ENCODE results near the gene TAOK2.
"Not testable (repeated sequence)": the region's sequence is repeated elsewhere in the genome, so short reads cannot be mapped to it uniquely, and the experiment has no call there.

Gene TAOK2

DNA sequence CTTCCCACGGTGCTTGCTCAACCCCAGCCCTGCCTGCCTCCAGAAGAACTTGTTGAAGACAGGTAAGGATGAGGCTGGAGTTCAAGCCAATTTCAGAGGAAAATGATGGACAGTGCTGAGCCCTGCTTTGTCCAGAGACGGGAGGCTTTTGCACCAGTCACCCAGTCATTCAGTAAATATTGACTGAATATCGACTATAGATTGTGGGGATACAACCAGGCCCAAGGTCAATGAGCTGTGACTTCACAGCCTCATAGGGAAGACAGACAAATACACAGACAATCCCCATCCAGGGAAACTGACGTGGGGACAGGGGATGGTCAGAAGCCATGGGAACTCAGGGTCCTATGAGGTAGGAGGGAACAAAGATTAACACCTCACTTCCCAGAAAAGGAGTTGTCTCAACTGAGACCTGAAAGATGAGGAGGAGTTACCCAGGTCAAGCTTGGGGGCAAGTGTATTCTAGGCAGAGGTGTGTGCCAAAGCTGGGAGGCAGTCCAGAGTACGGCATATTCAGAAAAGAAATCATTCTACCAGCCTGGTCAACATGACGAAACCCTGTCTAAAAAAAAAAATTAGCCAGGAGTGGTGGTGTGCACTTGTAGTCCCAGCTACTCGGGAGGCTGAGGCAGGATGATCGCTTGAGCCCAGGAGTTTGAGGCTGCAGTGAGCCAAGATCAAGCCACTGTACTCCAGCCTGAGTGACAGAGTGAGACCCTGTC is 43.0 kb downstream of the TAOK2 start:
- in situ Hi-C loops (cut with MboI; ENCODE audit: low sequenced_read_pairs) = loop anchor here (25.0 kb wide), 1 partner anchor 904 kb away; no protein-coding TSS in a partner anchor

DNA sequence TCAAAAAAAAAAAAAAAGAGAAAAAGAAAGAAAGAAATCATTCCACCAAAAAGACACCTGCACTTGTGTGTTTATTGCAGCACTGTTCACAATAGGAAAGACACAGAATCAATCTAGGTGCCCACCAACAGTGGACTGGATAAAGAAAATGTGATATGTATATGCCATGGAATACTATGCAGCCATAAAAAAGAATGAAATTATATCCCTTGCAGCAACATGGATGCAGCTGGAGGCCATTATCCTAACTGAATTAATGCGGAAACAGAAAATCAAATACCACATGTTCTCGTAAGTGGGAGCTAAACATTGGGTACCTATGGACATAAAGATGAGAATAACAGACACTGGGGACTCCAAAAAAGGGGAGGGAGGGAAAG is 43.6 kb downstream of the TAOK2 start:
- in situ Hi-C loops (cut with MboI; ENCODE audit: low sequenced_read_pairs) = loop anchor here (25.0 kb wide), 1 partner anchor 905 kb away; no protein-coding TSS in a partner anchor

DNA sequence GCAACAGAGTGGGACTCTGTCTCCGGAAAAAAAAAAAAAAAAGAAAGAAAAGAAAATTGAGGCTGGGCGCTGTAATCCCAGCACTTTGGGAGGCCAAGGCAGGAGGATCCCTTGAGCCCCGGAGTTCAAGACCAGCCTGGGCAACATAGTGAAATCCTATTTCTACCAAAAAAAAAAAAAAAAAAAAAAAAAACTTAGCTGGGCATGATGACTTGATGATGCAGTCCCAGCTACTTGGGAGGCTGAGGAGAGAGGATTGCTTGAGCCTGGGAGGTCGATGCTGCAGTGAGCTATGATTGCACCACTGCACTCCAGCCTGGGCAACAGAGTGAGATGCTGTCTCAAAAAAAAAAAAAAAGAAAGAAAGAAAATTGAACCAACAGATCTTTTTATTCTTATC is 44.3 kb downstream of the TAOK2 start:
- in situ Hi-C loops (cut with MboI; ENCODE audit: low sequenced_read_pairs) = loop anchor here (25.0 kb wide), 1 partner anchor 906 kb away; no protein-coding TSS in a partner anchor

DNA sequence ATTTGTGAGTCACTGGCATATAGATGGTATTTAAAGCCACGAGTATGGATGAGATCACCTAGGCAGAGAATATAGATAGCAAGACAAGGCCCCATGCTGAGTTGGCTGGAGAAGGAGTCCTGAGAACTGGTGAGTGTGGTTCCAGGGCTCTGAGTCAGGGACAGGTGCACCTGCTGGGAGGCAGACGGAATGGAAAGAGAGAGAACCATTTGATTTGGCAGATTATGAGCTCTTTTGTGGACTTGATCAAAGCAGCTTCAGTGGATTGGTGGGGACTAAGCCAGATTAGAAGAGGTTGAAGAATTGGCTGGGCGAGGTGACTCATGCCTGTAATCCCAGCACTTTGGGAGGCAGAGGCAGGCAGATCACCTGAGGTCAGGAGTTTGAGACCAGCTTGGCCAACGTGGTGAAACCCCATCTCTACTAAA is 45.1 kb downstream of the TAOK2 start:
- in situ Hi-C loops (cut with MboI; ENCODE audit: low sequenced_read_pairs) = loop anchor here (25.0 kb wide), 1 partner anchor 906 kb away; no protein-coding TSS in a partner anchor

DNA sequence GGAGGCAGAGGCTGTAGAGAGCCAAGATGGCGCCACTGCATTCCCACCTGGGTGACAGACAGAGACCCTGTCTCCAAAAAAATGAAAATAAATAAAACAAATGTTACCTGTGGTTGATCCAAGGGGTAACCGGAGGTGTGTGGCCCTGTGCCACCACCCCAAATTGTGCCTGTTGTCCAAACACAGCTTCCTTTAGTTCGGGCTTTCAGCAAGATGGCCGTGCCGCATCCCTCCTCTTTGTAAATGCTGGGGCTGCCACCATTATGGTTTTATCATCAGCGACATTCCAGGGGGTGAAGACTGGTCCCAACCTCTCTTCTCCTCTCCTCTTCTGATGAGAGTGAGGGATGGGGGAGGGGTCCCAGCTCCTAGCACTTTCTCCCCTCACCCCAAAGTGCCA is 49.2 kb downstream of the TAOK2 start, which contains the start of gene C16orf92:
C16orf92 (plus strand) TSS at position 312 of the 400 bp plus-strand sequence. CDS start 143 bp downstream, outside the sequence.
- in situ Hi-C loops (cut with MboI; ENCODE audit: low sequenced_read_pairs) = loop anchor here (10.0 to 25.0 kb wide), 2 partner anchors 318 to 911 kb away; no protein-coding TSS in a partner anchor

DNA sequence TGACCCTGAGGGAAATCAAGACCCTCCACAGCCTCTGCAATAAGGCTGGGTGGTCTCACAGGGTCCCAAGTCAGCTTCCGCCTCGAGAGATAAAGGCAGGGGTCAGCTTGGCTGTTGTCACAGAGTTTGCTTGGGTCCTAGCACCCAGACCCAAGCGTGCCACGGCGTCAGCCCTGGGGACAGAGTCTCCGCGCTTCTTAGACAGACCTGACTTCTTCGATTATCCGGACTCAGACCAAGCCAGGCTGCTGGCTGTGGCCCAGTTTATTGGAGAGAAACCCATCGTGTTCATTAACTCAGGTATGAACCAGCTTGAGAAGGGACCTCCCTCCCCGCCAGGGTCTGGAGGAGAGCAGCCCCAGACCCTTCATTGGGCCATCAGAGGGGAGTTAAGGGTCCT is 49.9 kb downstream of the TAOK2 start:
- in situ Hi-C loops (cut with MboI; ENCODE audit: low sequenced_read_pairs) = loop anchor here (10.0 to 25.0 kb wide), 2 partner anchors 319 to 911 kb away; no protein-coding TSS in a partner anchor

DNA sequence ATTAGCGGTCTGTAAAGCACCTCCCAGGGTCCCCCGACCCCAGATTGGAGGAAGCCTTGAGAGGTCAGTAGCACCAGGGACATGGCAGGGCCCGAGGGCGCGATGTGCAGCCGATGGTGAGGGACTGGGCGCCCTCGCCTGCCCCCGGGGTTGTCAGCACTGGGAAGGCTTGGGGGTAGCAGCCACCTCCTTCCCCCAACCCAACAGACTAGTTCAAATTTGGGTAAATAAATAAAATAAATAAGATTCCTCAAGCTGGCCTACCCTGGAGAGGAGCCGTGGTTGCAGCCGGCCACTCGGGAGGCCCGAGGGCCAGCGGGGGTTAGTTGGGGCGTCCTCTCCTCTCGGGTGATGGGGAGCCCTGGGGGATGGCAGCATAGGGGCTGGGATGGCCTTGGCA is 50.8 kb downstream of the TAOK2 start:
- in situ Hi-C loops (cut with MboI; ENCODE audit: low sequenced_read_pairs) = loop anchor here (10.0 to 25.0 kb wide), 2 partner anchors 320 to 912 kb away; no protein-coding TSS in a partner anchor

DNA sequence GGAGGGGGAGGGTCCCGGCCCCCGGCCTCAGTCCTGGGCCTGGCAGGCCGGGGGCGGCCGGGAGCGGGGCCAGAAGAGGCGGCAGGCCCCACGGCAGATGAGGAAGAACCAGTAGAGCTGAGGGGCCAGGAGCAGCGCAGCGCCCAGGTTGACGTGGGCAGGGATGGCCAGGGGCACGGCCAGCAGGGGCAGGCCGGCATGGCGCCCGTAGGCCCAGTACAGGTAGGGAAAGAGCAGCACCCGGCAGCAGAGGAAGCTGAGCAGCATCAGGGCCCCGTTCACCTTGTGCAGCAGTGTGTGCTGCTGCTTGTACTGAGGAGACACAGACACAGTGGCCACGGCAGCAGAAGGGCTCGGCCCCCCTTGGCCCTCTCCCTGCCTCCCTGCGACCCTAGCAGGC is 51.5 kb downstream of the TAOK2 start:
- in situ Hi-C loops (cut with MboI; ENCODE audit: low sequenced_read_pairs) = loop anchor here (10.0 kb wide), 1 partner anchor 320 kb away; no protein-coding TSS in a partner anchor

DNA sequence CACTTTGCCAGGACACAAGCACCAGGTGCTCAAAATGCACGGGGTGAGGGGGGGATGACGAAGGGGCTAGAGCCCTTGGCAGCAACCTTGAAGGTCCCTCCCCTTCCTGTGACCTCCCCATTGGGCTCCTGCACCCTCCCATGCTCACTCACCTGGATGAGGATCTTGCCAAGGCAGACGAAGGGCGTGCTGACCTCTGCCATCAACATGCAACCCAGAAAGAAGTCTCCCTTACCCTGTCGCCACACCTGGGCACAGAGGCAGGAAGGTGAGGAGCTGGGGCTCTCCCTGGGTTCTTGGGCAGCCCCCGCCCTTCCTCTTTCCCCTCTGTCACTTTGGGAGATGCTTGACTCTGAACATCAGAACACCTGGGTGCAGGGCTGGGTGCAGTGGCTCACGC is 51.9 kb downstream of the TAOK2 start:
- in situ Hi-C loops (cut with MboI; ENCODE audit: low sequenced_read_pairs) = loop anchor here (10.0 kb wide), 1 partner anchor 321 kb away; no protein-coding TSS in a partner anchor

DNA sequence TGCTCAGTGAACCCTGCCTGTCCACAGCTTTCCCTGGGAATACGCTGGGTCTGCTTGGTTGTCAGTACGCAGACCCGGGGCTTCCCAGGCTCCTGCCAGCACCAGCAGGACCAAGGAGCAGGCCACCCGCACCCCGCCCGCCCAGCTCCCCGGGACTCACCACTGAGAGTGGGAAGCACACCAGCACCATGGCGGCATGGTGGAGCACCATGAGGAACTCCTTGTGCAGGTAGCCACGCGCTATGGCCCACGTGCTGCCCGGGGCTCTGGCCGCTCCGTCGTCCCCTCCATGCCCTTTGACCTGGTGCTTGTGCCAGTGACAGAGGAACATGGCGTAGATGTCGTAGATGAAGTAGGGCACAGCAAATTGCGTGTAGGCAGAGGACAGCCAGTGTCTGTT is 52.8 kb downstream of the TAOK2 start:
- in situ Hi-C loops (cut with MboI; ENCODE audit: low sequenced_read_pairs) = loop anchor here (10.0 kb wide), 1 partner anchor 322 kb away; no protein-coding TSS in a partner anchor

DNA sequence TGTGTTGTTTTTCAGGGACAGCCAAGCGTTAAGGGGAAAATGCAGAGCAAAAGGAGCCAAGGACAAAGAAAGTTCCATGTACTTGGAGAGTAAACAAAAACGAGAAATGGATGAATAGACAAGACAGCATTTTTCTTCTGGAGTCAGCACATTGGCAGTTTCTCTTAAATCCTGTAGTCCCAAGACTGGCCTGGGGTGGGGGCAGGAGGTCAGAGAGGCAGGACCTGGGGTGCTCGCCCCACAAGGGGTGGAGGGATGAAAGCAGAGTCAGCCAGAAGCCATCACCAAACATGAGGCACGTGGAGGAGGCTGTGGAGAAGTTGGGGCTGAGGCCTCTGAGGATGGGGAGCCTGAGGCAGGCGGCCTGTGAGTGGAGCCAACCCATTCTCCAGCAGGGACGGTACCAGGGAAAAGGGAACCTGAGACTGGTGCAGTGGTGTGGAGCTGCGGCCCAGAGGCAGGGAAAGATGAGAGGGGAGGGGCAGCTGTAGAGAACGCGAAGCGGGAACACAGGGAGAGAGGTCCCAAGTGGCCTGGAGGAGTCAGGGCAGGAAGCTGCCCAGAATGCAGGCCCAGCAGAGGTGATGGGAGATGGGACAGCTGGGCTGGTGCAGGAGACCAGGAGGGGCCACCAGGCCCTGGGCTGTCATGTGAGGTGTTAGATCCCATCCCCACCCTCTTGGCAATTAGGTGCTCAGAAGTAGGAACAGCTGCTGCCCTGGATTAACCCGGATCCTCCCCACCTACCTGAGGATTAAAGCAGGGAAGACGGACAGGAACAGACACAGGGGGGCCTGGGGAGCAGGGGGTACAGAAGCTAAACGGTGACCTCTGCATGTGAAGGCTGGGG is 54.1 kb downstream of the TAOK2 start:
- in situ Hi-C loops (cut with MboI; ENCODE audit: low sequenced_read_pairs) = loop anchor here (10.0 kb wide), 1 partner anchor 323 kb away; no protein-coding TSS in a partner anchor

DNA sequence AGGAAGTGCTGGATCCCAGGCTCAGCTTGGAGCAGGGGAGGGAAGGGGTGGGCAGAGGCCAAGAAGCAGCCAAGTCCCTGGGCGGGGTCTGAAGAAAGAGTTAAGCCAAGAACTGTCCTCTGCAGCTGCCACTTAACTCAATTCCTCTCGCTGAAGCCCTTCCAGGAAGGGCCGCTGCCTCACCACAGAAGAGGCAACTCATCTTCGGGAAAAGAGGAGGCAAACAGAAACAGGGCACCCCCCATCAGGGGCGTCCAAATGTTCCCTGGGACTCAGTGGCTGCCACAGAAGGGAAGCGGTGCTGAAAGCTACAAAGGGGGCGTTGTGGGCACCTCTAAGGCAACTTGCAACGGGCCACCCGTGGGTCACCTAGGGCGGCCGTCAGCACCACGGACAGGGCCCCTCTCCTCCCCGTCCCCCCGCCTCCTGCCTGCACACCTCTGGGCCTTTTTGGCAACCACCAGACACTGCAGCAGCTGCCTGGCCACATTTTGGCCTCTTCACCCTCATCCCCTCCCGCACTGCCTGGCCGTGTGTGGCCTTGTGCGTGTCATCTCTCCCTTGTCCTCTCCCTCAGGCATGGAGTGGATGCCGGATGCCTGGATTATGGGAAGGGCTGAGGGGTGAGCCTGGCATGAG is 54.9 kb downstream of the TAOK2 start:
- in situ Hi-C loops (cut with MboI; ENCODE audit: low sequenced_read_pairs) = loop anchor here (10.0 kb wide), 1 partner anchor 324 kb away; no protein-coding TSS in a partner anchor

DNA sequence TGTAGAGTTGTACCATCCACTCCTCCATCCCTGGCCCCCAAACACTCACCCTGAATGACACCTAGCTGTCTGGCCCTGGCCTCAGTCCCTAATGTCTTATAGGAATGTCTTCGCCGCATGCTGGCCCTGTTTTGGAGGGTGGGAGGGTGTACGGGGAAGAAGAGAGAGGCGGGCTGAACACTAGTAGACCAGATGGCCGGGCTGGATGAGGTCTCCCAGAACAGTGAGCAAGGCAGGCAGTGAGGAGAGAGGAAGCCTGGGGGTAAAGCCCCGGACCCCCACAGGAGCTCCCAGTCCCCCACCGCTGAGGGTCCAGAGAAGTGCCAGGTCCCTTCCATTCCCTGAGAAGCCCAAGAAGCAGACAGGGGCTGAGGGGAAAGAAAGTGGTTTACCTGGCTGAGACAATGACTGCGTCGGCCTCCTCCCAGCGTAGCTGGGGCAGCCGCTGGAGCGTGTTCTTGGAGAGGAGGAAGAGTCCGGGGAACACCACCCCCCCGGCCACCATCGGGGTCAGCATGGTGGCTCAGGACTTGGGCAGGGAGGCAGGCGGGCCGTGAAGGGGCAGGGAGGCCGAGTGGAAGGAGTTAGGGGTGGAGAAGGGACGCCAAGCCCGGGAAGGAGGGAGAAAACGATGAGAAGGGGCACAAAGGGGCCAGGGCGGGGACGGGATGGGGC is 56.5 kb downstream of the TAOK2 start:
- in situ Hi-C loops (cut with MboI; ENCODE audit: low sequenced_read_pairs) = no loop called here

DNA sequence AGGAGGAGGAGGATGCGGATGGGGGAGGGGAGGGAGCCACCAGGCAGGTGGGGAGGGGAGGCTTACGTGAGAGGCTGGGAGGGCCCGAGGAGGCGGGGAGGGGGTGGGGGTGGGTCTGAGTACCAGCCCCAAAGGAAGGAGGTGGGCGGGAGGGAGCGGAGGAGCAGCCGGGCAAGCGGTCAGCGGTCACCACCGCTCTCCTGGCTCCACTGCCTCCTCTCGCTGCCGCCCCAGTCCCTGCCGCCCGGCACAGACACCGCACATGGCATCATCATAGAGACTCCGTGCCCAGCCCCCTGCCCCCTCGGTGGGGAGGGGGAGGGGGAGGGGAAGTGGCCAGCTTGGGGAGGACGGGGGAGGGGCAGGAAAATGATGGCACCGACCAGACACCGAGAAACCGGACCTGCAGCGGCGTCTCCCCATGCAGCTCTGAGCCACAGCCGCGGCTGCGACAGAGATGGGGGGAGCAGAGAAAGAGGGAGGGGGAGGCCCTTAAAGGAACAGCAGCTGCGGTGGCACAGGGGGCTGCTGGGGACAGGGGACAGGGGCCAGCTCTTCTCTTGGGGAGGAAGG is 57.3 kb downstream of the TAOK2 start, which contains the start of gene TLCD3B:
TLCD3B (minus strand) TSS at position 431 of the 573 bp plus-strand sequence. CDS start 744 bp downstream, outside the sequence.
- in situ Hi-C loops (cut with MboI; ENCODE audit: low sequenced_read_pairs) = no loop called here

DNA sequence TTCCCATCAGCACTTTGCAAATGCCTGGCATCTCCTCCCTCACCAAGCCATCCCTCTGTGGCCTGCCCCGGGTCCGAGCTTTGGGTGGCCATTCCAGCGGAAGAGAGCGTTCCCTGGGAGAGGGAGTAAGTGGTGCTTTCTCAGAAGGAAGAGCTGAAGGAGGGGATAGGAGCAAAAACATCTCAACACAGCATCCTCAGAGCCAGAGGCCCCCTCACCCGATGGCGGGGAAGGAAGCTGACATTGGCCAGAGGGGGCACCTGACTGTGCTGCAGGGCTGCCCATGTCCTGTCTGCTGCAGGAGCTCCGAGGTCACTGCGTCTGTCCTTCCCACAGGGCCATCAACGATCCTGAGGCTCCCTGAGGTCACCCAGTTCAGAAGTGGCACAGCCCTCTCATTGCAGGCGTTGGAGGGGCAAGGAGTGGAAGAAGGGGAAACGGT is 57.8 kb downstream of the TAOK2 start:
- in situ Hi-C loops (cut with MboI; ENCODE audit: low sequenced_read_pairs) = no loop called here

DNA sequence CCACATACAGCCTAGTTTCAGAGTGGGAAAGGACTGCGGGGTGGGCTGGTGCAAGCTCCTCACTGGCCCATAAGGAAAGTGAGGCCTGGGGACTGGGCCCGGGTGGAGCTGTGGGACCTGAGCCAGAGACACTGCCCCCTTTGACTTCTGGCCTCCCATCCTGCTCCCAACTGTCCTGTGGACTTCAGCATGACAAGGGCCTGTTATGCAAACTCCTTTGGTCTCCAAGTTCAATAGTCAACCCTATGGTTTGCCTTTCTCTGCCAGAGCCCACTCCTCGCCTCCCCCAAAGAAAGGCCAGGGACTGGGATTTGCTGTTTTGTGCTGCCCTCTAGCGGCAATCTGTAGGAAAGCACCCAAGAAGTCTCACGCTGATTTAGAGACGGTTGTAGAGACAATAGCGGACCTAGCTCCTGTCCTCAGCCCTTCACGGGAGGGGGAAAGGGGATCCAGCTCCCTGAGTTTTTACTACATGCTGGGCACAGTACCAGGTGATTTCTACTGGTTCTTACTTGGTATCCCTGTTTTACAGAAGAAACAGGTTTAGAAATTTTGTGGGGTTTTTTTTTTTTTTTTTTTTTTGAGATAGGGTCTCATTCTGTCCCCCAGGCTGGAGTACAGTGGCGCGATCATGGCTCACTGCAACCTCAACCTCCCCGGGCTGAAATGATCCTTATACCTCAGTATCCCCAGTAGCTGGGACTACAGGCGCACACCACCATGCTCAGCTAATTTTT is 58.6 kb downstream of the TAOK2 start:
- in situ Hi-C loops (cut with MboI; ENCODE audit: low sequenced_read_pairs) = no loop called here

DNA sequence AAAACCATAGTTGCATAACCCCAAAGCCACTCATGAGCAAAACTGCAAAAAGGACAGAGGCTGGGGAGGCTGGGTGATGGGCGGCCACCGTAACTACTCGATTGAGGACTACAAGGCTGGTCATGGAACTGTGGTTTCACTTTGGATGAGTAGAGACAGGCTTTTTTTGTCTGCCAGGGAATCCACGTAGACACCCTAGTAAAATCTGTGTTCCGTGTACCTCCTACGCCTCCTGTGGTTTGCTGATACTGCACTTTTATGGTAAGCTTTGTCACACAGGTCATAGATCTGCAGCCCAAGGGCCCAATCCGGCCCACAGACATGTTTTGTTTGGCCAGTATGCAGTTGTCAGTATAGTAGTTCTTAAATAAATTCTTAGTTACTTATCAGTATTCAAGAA is 59.6 kb downstream of the TAOK2 start:
- in situ Hi-C loops (cut with MboI; ENCODE audit: low sequenced_read_pairs) = no loop called here

DNA sequence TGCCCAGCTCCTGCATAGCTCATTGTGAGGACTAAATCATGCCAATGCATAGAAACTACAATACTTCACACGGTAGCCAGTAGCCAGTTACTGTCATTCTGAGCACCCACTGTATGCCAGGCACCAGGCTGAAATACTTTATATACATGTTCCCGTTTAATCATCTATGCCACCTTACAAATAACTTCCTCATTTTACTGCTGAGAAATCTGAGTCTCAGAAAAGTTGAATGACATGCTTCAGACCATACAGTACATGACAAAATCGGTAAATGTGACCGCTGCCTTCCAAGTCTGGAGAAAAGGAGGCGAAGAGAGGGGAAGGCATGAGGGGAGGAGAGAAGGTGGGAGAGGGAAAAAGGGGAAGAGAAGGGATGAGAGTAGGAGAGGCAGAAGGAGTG is 66.6 kb downstream of the TAOK2 start:
- in situ Hi-C loops (cut with MboI; ENCODE audit: low sequenced_read_pairs) = no loop called here

DNA sequence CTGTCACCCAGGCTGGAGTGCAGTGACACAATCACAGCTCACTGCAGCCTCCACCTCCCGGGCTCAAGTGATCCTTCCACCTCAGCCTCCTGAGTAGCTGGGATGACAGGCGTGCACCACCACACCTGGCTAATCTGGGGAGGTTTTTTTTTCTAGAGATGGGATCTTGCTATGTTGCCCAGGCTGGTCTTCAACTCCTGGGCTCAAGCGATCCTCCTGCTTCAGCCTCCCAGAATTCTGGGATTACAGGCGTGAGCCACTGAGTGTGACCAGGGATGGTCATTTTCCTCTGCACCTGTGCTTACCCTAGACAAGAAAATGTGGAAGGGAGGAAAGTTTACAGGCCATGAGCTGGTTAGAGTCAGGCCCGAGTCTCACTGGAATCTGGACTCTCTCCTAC is 67.0 kb downstream of the TAOK2 start:
- in situ Hi-C loops (cut with MboI; ENCODE audit: low sequenced_read_pairs) = not testable (repeated sequence)

Data from HL-60/S4 treated with retinoic acid at 250 ng/mL for 4 days and 3 days (cell line).